NCI-H226 (cell line): ENCODE measurements around the gene ZNF827.

ENCODE experiments used
- DNase-seq: peaks from one replicate; pipeline ENCODE4 v3.0.0-alpha.2; 2015

The ZNF827 gene

DNA sequence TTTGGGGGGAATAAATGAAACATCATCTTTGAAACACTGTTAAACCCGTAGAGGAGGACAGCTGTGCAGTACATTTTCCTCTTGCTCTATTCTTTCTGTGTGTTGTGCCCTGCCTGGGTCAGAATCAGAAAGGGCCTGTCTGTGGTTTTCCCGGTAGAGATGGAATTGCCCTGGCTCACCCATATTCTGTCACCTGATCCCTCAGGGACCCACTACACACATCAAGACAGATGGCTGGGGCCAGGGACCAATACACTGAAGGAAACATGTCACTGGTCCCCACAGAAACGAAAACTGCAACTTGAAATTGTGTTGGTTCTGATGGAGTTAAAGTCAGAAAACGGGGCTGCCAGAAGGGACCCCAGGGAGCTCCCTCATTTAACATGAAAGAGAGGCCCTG, 114.9 kb downstream of the ZNF827 start:
- DNase-seq, result no peak

DNA sequence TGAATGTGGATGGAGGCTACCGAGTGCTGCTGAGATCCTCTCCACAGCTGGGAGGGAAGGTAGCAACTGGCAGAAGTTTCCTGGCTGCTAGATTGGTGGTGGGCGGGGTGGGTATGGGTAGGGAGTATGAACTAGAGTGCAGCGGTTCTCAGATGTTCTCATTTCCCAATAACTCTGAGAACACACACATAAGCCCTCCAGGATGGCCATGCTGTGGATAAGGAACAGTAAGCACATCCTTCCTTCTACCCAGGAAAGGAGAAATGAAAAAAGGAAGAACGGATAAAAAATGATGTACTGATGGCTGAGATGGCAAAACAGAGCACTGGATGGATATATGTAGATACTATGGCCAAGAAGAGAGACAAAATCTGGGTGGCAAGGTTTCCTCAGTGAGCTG, 116.0 kb downstream of the ZNF827 start:
- DNase-seq, result no peak

DNA sequence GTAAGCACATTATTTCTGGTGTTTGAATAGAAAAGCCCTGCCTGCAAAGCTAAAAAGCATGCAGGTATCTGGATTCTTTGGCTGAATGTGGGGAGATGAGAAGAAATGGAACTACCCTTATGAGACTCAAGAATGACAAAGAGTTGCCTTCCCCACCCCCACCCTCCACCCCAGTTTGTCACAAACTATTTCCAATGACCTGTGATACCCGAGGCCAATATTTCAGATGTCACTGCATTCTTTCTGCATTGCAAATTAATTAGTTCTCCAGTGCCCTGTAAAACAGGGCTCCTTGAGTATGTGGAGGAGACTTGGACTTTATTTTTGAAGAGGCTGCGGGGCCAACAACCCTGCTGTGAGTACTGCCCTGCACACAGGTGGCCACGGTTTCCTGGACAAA, 116.4 kb downstream of the ZNF827 start:
- DNase-seq, result no peak

DNA sequence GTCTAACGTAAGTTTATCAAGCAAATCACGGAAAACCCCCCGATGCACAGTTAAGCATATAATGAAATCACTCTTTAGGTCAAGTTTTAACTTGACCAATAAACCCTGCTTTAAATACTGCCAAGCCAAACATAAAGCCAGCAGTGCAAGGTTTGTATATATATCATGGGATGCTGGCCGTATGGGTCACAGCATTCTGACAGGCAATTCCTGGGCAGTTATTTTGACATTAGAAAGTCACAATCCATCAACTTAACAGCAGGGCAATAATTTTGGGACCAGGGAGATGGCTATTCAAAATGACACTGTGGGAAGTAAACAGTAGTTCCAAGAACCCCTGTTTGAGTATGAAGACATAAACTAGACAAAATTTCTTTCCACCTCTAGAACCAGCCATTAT, 116.9 kb downstream of the ZNF827 start:
- no peak for DNase-seq

DNA sequence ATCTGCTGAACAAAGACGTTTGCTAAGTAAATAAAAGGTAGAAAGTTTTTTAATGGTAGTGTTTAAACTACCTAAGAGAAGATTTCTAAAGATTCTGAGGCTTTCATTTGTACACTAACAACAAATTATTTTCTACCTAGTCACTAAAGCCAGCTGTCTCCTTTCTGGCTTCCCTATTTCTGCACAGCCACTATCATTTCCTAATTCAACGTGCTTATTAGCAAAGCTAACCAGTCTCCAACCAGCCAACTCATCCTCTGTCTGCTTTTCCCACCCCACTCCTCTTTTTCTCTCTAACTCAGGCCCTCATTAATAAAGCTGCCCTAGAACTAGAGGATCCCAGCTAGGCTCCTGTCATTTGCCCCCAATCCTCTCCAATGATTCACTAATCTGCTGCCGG, 118.2 kb downstream of the ZNF827 start:
- DNase-seq, result no peak

DNA sequence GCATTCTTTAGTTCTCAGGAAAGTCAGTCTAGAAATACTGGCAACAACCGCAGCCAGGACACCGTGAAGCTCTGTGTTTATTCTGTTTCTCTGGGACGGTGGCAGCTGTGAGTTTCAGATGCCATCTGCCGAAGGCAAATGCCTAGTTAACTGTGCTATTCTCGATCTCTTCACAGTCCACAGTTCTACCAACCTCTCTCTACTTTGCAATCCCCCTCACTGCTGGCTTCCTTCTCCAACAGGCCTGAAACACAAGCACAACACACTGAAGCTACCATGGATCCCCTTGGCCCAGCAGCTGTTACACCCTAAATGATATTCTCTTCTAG, 118.8 kb downstream of the ZNF827 start:
- DNase-seq, result no peak

DNA sequence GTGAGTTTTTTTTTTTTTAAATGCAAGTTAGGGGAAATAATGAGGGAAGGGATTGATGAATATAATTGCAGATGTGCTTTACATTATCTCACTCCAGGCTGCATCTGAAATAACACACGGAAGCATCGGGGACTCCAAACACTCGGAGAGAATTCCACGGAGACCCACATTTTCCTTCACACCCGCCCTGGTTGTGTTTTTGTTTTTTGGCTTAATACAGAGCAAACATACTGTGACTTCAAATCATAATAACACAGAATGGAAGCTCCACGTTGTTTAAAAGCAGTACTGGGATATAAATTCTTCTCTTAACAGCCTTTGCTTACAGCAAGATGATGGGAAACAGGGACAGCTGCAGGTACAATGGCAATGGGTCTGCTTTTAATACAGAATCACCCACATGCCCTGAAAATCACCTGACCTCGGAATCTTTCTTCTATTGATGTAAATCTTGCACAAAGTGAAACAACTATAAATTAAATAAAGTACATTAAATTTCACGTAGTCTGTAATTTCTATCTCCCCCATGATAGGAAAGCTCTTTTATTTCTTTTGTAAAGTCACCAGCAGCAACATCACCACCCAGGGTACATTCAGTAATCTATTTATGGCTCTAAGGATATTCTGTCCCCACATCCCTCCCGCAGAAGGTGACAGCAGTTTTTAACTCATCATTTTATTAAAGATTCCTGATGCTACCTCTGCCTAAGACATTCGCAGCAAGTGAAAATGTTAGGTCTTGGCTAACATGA, 119.3 kb downstream of the ZNF827 start:
- no peak for DNase-seq

DNA sequence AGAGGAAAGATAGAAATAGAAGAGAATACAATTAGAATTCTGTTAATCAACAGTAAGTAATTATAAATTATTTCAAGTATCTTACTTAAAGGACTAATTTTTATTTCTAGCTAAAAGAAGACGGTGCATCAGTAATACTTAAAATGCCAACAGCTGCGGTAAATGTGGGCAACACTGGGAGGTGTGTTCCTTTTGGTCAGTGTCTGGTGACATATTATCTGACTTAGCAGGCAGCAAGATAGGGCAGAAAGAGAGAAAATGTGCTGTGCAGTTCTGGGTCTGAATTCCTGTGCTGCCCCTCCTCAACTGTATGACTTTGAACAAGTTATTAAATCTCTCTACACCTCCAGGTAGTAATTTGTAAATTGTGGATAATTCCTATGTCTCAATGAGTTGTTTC, 120.6 kb downstream of the ZNF827 start:
- DNase-seq, result no peak

DNA sequence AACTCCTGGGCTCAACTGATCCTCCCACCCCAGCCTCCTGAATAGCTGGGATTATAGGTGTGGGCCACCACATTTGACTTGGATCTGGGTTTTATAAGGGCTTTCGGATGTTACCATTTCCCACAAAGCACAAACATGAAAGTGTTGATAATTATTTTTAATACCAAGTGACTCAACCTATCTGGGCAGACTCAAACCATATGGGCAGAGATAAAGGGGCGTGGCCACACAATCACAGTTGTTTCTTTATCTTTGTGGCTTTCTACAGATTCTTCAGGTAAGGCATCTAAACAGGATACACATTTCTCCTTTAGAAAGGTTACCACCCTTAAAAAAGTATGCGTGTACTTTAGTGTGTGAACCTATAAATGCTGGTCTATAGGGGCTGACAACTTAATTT, 122.5 kb downstream of the ZNF827 start:
- DNase-seq, result peak; percentile 25

DNA sequence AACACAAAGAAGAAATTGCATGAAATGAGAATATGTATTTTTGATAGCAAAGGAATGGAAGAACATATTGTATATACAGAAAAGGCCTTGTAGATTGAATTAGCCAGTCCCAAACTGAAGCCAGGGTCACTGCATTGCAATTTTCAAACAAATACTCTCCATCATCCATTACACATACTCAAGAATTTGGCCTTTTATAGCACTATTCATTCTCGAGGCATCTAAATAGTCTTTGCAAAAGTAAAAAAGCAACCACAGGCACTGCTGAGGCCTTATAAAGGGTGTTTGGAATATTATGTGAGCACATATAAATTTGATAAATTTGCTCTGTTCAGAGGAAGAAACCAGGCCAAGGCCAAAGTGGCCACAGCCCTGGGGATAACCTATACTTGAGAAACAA, 123.0 kb downstream of the ZNF827 start:
- no peak for DNase-seq

DNA sequence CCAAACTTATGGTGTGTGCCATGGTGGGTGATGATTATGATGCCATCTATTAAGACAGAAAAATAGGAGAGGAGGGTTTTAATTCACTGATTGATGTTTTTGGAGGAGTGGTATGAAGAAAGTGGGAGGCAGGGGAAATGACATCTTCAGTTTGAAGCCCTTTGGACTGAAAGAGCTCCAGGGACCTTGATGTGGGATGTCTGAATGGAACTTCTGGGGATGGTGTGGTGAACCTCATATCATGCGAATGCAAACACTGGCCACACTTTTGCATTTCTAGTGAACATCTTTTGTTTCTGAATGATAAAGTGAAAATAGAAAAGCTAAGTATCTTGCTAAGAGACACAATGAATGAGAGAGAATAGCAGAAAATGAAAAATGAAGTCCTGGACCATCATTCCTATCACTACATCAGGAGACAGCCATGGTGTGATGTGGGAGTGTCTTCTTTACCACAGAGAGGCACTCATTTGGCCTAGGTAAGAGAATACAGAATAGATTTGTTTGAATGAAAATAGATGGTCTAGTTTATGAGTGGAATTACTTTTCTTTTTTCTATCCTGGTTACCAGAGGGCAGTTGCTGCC, 123.5 kb downstream of the ZNF827 start:
- no peak for DNase-seq

DNA sequence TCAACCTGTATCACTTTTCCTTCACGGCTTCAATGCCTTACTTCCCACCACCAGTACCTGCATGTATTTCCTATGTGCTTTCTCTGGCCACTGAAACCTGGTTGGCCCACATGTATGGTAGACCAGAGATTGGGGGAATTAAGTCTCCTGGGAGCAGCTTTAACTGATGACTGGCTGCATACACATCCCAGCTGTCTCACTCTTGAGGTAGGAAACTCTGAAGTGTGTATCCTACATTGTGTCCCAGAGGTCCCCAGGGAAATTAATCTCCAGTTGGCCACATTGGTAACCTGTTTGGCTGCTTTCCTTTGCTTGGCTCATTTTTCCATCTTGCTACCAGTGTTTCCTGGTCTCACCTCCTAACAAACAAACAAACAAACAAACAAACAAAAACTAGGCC, 124.4 kb downstream of the ZNF827 start:
- DNase-seq, result no peak

DNA sequence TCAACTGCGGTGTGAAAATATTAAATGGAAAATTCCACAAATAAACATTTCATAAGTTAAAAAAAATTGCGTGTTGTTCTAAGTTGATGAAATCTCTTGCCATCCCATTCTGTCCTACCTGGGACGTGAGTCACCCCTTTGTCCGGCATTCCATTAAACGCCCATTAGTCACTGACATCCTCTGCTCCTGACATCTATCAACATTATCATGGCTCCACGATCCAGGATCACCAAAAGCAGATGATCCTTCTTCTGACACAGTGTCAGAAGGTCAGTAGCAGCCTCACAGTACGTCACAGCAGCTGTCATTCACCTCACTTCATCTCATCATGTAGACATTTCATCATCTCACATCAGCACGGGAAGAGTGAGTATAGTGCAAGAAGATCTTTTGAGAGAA, 125.7 kb downstream of the ZNF827 start:
- DNase-seq, result peak; percentile 89

DNA sequence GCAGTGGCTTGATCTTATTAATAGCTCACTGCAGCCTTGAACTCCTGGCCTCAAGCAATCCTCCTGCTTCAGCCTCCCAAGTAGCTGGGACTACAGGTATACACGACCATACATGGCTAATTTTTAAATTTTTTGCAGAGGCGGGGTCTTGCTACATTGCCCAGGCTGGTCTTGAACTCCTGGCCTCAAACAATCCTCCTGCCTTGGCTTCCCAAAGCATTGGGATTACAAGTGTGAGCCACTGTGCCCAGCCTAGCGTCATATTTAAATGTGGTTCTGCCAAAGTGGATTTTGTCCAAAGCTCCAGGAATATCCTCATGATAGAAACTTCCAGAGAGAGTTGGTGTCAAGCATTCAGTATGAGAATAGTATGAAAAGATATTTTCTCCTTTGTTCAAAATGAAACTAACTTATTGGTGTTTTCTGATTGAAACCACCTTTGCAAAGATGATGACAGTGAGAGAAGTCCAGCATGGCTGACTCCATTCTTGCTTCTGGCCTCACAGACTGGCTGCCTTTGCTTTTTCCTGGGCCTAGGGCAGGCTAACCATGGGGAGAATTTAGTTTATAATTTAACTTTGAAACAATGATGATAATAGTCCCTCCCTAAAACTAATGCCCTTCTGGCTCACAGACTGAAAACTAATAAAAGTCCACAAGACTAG, 129.6 kb downstream of the ZNF827 start:
- no peak for DNase-seq

DNA sequence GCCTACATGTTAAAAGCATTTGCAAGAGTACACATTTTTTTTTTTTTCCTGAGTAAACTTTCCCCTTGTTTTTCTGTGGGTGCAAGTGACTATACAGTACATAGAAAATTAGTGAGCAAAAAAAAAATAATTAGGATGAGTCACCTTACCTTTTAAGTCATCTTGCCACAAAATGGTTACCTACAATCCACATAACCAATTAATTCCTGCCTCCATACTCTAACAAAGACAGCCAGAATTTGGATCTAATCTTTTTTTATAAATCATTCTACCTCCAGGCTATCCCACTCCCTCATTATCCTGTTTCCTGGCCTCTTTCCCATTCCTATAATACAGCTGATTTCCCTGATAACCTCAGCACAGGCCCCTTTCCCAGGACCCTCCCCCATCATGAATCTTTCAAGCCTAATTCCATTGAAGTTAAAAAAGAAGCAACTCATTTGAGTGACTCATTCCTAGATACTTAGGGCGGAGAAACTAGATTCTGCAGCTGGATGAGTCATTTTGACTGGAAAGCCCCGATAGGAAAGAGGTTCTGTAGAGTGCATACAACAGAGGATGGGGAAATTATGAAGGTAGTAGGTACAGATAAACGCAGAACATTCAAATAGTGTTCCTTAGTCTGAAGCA, 130.5 kb downstream of the ZNF827 start:
- DNase-seq, result peak; percentile 97

DNA sequence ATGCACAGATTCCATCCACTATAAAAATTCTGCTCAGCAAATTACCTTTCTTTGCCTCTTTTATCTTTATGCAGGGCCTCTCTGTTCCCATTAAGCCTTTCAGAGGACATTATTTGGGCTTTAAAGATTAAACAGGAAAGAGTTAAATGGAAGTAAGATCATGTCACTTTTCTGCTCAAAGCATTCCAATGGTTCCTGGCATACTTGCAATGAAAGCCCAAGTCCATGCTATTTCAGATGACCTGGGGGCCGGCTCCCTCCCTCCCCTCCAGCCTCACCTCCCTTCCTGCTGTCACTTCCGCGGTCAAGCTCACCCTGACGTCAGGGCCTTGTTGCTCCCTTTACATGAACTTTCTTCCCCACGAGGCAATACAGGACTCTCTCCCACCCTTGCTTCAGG, 133.1 kb downstream of the ZNF827 start:
- DNase-seq, result peak; percentile 51

DNA sequence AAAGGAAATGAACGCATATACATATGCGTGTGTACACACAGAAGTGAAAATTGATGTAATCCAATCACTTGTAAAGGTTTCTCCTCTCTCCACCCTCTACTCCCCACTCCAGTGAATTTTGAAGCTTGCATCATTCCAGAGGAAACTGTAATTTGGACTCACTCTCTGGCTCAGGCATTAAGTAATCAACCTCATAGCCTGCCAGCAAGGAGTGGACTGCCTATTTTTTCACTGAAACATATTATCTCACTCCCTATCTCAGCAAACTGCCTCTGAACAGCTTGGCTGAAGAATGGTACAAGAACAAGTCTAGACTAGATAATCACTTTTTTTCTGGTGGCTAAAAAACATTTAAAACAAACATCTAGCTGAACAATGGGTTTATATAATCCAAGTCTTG, 134.5 kb downstream of the ZNF827 start:
- peak; percentile 90 for DNase-seq

DNA sequence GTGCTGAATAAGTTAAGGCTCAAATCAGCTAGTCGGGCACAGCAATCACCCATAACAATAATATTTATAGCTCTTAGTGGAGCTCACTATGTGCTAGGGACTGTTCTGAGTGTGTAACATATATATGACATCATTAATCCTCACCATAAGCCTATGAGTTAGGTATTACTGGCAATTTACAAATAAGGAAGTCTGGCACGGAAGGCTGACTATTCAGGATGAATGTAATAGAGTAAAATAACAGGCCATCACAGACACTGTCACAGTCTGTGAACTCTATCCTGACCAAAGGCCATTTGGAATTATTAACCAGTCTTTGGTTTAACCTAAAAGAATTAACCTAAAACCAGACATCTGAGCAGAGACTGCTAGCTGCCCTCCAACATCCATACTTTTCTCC, 139.4 kb downstream of the ZNF827 start:
- no peak for DNase-seq

DNA sequence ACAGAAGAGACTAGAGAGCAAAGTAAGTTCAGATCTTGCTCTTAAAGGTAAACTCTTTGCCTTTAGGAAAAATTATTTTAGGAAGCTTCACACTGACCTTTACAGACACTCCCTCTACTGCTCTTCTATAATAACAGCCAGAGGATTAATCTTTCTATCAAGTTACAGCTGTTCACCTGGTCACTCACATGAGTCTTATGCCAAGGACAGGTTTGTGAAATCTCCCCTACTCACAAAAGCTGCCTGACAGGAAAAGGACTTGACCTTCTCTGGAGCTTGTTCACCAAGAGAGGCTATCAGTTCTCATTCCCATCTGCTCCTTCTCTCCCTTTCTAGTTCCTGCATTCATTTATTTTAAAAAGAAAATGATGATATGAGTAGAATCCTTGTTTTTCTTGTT, 141.3 kb downstream of the ZNF827 start:
- DNase-seq, result no peak

DNA sequence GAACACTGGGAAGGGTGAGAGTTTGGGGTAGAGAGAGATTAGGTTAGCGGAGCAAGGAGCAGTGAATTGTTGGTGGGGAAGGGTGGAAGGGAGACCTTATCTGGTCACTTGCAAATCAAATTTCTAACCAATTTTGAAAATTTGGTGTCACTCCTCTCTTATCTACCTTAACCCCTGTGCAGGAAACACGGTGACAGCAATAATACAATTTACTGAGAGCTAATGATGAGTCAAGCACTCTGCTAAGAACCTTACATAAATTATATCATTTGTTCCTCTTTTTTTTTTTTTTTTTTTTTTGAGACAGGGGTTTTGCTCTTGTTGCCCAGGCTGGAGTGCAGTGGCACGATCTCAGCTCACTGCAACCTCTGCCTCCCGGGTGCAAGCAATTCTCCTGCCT, 142.3 kb downstream of the ZNF827 start:
- DNase-seq, result no peak

DNA sequence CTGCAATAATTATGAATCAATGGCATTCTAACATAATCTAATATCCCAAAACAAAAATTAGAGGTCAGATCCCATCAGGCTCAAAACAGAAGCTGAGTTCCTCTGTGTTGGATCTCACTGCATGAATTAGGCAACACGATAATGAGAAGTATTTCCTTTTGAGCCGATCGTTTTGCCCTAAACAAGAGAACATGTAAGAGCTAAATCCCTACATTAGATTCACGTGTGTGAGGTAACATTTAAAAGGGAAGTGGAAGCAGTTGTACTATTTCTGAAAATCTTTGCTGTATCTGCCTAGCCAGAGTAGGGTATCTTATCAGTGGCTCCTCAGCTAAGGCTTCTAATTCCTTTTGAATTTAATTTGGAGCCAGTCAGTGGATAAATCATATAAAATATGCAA, 143.1 kb downstream of the ZNF827 start:
- DNase-seq, result no peak

DNA sequence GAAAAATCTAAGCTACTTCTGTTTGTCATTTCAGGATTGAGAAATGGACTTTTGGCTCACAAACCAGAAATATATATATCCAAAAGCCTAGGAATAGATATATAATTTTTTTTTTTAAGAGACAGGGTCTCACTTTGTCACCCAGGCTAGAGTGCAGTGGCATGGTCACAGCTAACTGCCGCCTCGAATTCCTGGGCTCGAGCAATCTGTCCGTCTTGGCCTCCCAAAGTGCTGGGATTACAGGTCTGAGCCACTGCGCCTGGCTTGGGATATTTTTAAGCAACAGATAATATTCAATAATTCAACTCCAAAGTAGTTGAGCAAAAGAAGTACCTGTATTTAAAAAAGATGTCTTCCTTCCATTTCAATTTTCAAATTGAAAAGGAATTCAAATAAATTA, 146.2 kb downstream of the ZNF827 start:
- DNase-seq, result no peak

DNA sequence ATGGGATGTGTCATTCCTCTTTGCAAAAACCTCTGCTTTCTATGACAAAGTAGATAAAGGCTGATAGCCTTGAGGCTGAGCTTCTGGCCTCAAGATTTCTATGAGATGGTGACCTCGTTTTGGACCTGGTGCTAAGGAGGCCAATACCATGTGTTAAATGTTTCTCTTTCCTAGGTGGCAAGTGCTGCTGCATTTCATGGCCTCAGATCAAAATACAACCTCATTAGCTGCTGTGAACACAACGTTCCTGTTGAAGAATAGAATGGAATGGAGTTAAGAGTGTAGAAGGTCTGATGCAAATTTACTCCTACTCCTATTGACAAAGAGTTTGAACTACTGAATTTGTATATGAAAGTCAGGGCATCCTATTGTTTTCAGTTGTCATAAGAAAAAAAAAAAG, 146.6 kb downstream of the ZNF827 start:
- DNase-seq, result no peak

DNA sequence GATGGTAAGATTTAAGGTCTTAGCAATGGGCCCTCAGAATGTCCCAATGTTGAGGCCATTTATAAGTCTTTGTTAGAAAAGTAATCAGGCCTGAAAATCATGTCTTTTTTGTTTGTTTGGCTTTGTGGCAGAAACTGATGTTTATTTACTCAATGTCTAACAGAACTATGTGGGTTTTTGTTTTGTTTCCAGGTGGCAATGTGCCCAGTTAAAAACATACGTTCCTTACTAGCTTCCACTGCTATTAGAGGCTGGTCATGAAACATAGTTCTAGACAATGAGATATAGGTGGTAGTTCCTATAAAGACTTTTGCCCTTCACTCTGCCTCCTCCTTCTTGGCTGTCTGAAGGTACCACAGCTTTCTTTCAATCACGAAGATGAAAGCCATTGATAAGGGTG, 149.9 kb downstream of the ZNF827 start:
- no peak for DNase-seq
